GM06990 (cell line): ENCODE measurements around the gene PCF11.

ENCODE experiments used
- DNase-seq: peaks from one replicate; pipeline ENCODE4 v3.0.0-alpha.2; 2011; ENCODE audit not compliant: insufficient read length; ENCODE audit errors: extremely low read depth
- H3K27me3 ChIP-seq: replicated peaks from 2 replicates; pipeline ENCODE4 v1.6.0; 2011; ENCODE audit warnings: low read length; ENCODE audit not compliant: control insufficient read depth, insufficient read depth
- H3K36me3 ChIP-seq: 2 replicates; pipeline ENCODE4 v1.5.1; 2011; ENCODE audit warnings: low read length; ENCODE audit not compliant: control insufficient read depth, insufficient read depth
- H3K4me3 ChIP-seq: replicated peaks from 2 replicates; pipeline ENCODE4 v1.5.1; 2011; ENCODE audit warnings: low read depth, mild to moderate bottlenecking, control low read depth, low read length
- TF ChIP-seq, protein P1 (sequence below): IDR thresholded peaks from 2 replicates; pipeline ENCODE4 v1.5.1; 2011; ENCODE audit warnings: low read length, control low read depth, mild to moderate bottlenecking, inconsistent platforms; ENCODE audit not compliant: insufficient read depth, poor library complexity, severe bottlenecking

Gene PCF11

DNA sequence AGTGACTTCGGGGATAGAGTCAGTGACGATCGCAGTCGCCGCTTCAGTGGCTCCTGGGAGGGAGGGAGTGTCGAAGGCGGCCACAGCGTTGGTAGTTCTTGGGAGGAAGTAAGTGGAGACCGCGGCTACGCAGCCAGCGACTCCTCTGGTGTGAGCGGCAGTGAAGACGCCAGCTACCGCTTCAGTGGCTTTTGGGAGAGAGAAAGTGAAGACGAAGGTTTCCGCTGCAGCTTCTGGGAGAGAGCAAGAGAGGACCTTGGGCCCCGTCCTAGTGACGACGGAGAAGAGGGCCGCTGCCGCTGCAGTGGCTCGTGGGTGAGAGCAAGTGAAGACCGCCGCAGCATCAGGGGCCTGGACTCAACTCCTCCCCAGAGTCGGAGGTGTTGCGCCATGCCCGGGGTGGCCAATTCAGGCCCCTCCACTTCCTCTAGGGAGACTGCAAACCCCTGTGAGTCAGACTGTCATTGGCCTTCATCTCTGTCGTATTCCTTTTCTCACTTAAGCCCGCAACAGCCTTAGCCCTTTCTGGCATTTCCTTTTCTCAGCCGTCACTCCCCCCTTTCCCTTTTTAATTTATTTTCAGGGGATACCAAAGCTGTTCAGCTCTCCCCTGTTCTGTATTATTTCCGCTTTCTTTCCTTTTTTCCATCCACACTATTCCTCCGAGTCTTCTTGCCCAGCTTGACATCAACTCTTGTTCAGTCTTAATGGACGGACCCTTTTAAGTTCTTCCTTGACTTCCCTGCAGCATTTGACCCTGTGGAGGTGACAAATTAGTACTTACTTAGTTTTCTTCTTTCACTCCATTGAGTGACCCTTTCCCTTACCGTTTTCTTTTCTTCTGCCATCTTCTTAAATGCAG, 37.6 kb downstream of the PCF11 start:
- DNase-seq = peak; percentile 65
- H3K4me3 ChIP-seq = peak overlapping the region; percentile 78
- TF ChIP-seq, protein P1, sequence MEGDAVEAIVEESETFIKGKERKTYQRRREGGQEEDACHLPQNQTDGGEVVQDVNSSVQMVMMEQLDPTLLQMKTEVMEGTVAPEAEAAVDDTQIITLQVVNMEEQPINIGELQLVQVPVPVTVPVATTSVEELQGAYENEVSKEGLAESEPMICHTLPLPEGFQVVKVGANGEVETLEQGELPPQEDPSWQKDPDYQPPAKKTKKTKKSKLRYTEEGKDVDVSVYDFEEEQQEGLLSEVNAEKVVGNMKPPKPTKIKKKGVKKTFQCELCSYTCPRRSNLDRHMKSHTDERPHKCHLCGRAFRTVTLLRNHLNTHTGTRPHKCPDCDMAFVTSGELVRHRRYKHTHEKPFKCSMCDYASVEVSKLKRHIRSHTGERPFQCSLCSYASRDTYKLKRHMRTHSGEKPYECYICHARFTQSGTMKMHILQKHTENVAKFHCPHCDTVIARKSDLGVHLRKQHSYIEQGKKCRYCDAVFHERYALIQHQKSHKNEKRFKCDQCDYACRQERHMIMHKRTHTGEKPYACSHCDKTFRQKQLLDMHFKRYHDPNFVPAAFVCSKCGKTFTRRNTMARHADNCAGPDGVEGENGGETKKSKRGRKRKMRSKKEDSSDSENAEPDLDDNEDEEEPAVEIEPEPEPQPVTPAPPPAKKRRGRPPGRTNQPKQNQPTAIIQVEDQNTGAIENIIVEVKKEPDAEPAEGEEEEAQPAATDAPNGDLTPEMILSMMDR = no peak
- no peaks in the 10 kb centered on the region for H3K27me3 ChIP-seq
- no peaks in the 10 kb centered on the region; the same call in none of the 2 replicates for H3K36me3 ChIP-seq

DNA sequence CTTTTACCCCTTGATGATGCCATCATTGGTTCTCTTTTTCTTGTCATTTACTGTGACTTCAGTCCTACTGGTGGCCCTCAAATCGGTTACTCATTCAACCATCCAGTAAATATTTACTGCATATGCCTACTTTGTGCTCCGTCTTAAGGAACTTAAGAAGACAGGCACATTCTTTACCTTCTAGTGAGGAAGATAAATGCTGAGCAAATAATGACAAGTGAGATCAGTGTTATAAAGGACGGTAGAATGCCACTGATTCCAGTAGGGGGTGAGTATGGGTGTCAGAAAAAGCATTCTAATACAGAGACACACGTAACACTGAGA, 38.2 kb downstream of the PCF11 start:
- H3K27me3 ChIP-seq = no peaks in the 10 kb centered on the region
- peak overlapping the region; percentile 78 for H3K4me3 ChIP-seq
- TF ChIP-seq, protein P1 = no peak
- H3K36me3 ChIP-seq = no peaks in the 10 kb centered on the region; the same call in none of the 2 replicates
- no peak for DNase-seq

DNA sequence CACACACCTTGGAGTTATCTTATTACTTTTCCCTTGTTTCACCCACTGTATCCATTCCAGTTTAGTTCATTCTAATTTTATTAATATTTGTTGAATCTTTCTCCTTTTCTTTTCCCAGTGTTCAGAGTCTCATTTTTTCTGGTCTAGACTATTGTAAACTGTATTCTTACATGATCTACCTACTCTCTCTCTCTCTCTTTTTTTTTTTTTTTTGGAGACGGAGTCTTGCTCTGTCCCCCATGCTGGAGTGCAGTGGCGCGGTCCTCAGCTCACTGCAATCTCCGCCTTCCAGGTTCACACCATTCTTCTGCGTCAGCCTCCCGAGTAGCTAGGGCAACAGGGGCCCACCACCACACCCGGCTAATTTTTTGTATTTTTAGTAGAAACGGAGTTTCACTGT, 38.7 kb downstream of the PCF11 start:
- TF ChIP-seq, protein P1 = no peak
- H3K36me3 ChIP-seq = no peaks in the 10 kb centered on the region; the same call in 1 of the 2 replicates
- no peak overlapping the region; the same call in 1 of the 2 replicates for H3K4me3 ChIP-seq
- H3K27me3 ChIP-seq = no peaks in the 10 kb centered on the region
- no peak for DNase-seq

DNA sequence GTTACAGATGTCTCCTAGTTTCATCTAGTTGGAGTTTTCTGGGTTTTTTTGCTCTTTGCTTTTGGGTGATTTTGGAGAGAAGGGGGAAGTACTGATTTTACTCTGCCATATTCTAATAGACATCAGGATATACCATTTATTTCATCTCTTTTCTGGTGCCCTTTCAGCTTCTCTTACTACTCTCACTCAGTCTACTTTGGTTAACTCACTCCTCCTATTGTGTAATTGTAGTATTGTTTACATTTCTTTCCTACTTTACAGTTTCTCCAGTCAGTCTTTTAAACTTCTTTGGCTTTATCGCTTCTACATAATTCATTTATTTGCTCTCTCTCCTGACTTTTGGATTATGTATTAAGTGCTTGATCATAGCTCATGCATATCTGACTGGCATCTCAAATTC, 43.1 kb downstream of the PCF11 start:
- Histone ChIP-seq H3K36me3 (no peaks in the 10 kb centered on the region), H3K4me3 (no peak overlapping the region), H3K27me3 (no peaks in the 10 kb centered on the region)
- TF ChIP-seq, protein P1 = no peak
- DNase-seq = no peak

DNA sequence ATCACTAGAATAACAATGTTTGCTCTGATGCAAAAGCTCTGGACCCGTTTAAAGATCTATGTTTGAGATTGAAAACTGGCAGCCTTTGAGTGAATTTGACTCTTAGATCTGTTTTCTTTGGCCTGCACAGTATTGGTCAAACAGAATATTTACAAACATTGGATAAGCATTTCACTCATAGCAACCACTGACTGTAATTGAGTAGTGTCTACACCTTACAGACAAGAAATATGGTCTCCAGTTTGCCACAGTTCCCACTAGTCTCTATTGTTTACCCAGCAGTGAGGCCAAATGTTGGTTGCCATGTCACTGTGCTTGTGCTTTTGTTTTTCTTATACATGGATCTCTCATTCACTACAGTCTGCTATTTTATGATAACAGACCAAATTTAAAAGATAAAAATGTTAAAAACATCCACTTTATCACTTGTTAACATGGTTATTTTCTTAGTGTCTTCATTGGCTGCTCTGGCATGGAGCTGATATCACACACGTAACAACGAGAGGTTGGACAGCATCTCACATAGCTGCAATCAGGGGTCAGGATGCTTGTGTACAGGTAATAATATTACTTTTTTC, 48.8 kb downstream of the PCF11 start:
- H3K27me3 ChIP-seq = no peaks in the 10 kb centered on the region
- no peak for DNase-seq
- no peaks in the 10 kb centered on the region for H3K36me3 ChIP-seq
- H3K4me3 ChIP-seq = no peak overlapping the region
- TF ChIP-seq, protein P1 = no peak
